ENCODE results near the gene CXCL9.

Gene CXCL9

DNA sequence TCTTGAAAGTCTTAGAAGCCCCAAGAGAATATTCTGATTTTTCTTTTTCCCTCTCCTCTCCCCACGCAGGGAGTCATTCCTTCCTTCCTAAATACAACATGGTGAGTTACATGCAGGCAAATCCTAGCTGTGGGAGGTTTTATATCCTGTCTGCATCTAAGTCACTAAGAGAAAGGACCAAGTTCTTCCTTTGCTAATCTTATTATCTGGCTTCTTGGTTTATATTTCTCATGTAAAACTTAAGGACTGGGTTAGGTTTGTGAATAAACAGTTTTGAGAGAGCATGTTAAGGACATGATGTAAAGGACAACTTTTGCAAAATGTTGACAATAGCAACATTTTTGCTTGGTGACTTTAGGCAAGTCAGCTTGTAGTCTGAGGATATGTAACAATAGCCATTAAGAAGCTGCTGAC is 5.1 kb upstream of the CXCL9 start:
- DNase-seq, result no peak
- in situ Hi-C loops (cut with HindIII; ENCODE audit: low pct_ligation_motif_present, low sequenced_read_pairs), result no loop called here
- no peaks in the 10 kb centered on the region for H3K27me3 ChIP-seq (replicated peaks)
- no peaks in the 10 kb centered on the region for H3K36me3 ChIP-seq (replicated peaks)
- TF ChIP-seq, protein P1, sequence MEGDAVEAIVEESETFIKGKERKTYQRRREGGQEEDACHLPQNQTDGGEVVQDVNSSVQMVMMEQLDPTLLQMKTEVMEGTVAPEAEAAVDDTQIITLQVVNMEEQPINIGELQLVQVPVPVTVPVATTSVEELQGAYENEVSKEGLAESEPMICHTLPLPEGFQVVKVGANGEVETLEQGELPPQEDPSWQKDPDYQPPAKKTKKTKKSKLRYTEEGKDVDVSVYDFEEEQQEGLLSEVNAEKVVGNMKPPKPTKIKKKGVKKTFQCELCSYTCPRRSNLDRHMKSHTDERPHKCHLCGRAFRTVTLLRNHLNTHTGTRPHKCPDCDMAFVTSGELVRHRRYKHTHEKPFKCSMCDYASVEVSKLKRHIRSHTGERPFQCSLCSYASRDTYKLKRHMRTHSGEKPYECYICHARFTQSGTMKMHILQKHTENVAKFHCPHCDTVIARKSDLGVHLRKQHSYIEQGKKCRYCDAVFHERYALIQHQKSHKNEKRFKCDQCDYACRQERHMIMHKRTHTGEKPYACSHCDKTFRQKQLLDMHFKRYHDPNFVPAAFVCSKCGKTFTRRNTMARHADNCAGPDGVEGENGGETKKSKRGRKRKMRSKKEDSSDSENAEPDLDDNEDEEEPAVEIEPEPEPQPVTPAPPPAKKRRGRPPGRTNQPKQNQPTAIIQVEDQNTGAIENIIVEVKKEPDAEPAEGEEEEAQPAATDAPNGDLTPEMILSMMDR (IDR thresholded peaks at IDR 0.05; ENCODE audit: low read depth, low read length, missing control alignments), result no peak
- H3K4me3 ChIP-seq (ENCODE audit: low read depth, low read length), result no peak overlapping the region
- H3K27ac ChIP-seq, result no peak overlapping the region

DNA sequence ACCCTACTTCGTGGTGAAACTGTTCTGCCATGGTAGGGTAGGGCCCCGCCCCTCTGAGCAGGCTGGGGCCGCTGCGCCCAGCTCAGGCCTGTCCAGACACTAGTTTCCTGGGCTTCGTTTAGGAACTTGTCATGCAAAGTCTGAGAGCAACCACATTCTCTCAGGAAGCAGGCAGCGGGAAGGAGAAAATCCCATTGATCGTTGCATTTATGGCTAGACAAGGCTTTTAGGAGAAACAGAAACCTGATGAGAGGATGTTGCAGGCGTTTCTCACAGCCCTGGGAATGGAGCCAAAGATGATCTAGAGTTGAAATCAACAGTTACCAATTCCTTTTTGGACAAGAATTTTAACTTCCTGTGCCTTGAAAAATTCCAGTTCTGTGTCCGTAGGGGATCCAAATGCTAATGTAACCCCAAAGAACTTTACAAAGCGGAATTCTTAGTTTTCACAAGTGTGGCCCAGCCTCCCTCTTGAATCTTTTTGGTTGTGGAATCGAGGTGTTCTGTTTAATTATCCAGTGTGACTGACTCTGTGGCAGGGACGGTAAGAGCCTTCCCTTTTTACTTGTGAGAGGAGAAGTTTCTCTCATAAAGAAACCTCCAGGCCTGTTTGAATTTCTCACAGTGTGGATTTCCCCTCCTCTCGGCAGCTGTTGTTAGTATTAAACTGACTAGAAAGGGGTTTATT is 4.5 kb upstream of the CXCL9 start:
- TF ChIP-seq, protein P1 (IDR thresholded peaks at IDR 0.05; ENCODE audit: low read depth, low read length, missing control alignments), result no peak
- in situ Hi-C loops (cut with HindIII; ENCODE audit: low pct_ligation_motif_present, low sequenced_read_pairs), result no loop called here
- no peaks in the 10 kb centered on the region for H3K36me3 ChIP-seq (replicated peaks)
- H3K27ac ChIP-seq, result peak overlapping the region; percentile 30
- DNase-seq, result peak; percentile 72
- no peak overlapping the region for H3K4me3 ChIP-seq (ENCODE audit: low read depth, low read length)
- H3K27me3 ChIP-seq (replicated peaks), result no peaks in the 10 kb centered on the region

DNA sequence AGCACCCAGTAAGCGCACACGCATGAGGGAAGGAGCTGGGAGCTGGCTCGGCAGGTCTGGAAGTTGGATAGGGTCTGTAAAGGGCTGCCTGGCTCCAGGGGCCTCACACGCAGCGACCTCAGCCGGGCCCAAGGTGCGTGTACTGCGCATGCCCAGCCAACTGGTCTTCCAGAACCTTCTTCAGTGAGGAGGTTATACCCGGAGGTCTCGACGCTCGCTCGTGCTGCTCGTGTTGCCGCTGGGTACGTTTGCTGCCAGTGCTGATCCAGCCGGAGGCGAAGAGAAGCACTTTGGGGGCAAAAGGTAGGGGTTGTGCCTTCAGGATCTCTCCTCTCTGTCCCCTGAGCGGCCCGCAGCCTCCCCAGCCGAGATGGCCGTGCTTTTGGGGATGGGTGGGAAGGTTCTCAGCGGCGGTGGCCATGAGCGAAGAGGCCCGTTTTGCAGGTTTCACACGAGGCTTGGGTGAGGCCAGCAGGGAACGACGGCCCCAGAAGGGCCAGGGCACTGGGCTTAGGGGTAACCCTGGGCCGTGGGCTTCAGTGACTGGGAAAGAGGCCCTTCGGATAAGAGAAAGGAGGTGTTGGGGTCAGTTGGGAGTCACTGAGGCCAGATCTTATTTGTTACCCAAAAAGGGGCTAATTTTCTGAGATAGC is 3.8 kb upstream of the CXCL9 start:
- no peak for DNase-seq
- in situ Hi-C loops (cut with HindIII; ENCODE audit: low pct_ligation_motif_present, low sequenced_read_pairs), result no loop called here

DNA sequence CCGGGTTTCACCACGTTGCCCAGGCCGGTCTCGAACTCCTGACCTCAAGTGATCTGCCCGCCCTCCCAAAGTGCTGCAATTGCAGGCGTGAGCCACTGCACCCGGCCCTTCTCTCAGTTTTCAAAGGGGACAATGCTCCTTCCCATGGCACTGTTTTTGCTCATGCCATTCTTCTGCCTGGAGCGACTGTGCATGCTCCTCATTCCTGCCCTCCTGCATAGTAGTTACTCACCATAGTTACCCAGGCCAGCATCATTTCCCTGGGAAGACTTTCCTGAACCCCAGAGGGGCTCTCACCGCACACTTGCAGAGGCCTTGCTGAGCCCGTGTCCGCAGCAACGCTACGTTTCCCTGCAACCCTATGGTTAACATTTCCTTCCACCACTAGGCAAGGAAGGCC is 3.3 kb upstream of the CXCL9 start:
- no peaks in the 10 kb centered on the region for H3K27me3 ChIP-seq (replicated peaks)
- H3K4me3 ChIP-seq (ENCODE audit: low read depth, low read length), result no peak overlapping the region
- no peaks in the 10 kb centered on the region for H3K36me3 ChIP-seq (replicated peaks)
- no peak for DNase-seq
- in situ Hi-C loops (cut with HindIII; ENCODE audit: low pct_ligation_motif_present, low sequenced_read_pairs), result no loop called here
- H3K27ac ChIP-seq, result no peak overlapping the region
- TF ChIP-seq, protein P1 (IDR thresholded peaks at IDR 0.05; ENCODE audit: low read depth, low read length, missing control alignments), result no peak

More for the DNA sequence above, 3.8 kb upstream of the CXCL9 start:
- TF ChIP-seq, protein P1 (IDR thresholded peaks at IDR 0.05; ENCODE audit: low read depth, low read length, missing control alignments), result no peak
- no peaks in the 10 kb centered on the region for H3K27me3 ChIP-seq (replicated peaks)
- H3K27ac ChIP-seq, result no peak overlapping the region
- H3K36me3 ChIP-seq (replicated peaks), result no peaks in the 10 kb centered on the region
- no peak overlapping the region for H3K4me3 ChIP-seq (ENCODE audit: low read depth, low read length)

DNA sequence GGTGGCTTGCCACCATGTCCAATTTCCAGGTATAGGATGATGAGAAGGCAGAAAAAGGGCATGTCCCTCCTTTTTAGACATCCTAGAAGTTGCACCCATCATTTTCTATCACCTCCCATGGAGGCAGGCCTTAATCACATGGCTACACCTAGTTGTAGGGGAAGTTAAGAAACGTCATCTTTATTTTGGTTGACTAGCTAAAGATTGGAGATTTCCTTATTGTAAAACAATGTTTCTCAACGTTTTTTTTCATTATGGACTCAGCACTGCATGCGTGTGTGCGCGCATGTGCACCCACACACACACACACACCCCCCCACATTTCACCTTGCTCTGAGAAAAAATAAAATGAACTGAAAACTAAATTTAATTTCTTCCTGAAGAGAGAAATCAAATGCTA is 2.0 kb upstream of the CXCL9 start:
- Histone ChIP-seq H3K27me3 (replicated peaks) (no peaks in the 10 kb centered on the region), H3K4me3 (ENCODE audit: low read depth, low read length) (no peak overlapping the region), H3K27ac (no peak overlapping the region), H3K36me3 (replicated peaks) (no peaks in the 10 kb centered on the region)
- in situ Hi-C loops (cut with HindIII; ENCODE audit: low pct_ligation_motif_present, low sequenced_read_pairs), result no loop called here
- no peak for DNase-seq
- TF ChIP-seq, protein P1 (IDR thresholded peaks at IDR 0.05; ENCODE audit: low read depth, low read length, missing control alignments), result no peak

Data from brain microvascular endothelial cell (primary cell).